ENCODE results near the gene TSHR. TPM values are rescaled to one million over a fixed set of nuclear protein-coding genes. Genes with fewer than 3 reads are reported as not detected.

The TSHR gene
- total RNA-seq, 1 experiment from 2014 or later, result not detected

DNA sequence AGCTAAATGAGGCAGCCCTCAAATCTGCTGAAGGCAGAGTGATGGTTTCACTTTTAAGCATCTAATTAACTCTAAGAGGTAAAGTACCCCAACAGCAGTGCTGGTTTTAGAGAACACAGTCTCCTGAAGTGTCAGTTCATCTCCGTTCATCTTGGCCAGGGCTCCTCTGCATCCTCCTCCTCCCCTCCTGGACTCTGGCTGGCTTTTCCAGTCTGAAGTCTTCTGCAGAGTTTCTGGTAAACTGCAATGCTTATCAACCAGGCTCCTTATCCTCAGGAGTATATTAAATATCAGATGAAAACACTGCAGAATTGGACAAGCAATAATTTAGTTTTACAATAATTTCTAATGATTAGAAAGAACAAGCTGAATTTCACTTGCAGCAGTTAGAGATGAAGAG is 150.0 kb downstream of the TSHR start:
- H3K9me3 ChIP-seq (ENCODE audit: control insufficient read depth in 1 of 2, insufficient read depth in 1 of 2, low read depth in 1 of 2, low read length in 2 of 2), result no peaks in the 10 kb centered on the region
- no TSS peak for BruUV-seq (replicated peaks)
- intact Hi-C loops (cut with micrococcal nuclease), result no loop called here
- no peak overlapping the region for H3K9ac ChIP-seq (ENCODE audit: low read length)
- DNase-seq (ENCODE audit: low read depth, low spot score) (no peak), ATAC-seq (no peak)
- POLR2A ChIA-PET, result no interaction called here
- no peaks in the 10 kb centered on the region for H3K4me1 ChIP-seq (ENCODE audit: control insufficient read depth in 1 of 2, insufficient read depth in 2 of 2, low read length in 2 of 2)
- CTCF ChIA-PET, result no interaction called here
- no peak overlapping the region for H3K4me3 ChIP-seq (replicated peaks in 1 of 2; ENCODE audit: low read depth in 1 of 2, low read length in 2 of 2)
- no peaks in the 10 kb centered on the region for H3K36me3 ChIP-seq (ENCODE audit: control insufficient read depth in 1 of 2, insufficient read depth in 2 of 2, low read length in 2 of 2)
- no peak for TF ChIP-seq ZNF274 (IDR thresholded peaks at IDR 0.05; ENCODE audit: low read depth, low read length)
- TF ChIP-seq FOSL1 (IDR thresholded peaks at IDR 0.05; ENCODE audit: low read depth), result no peak
- no peak for TF ChIP-seq SRF (IDR thresholded peaks at IDR 0.05; ENCODE audit: low read depth)
- no peak for TF ChIP-seq EGR1 (IDR thresholded peaks at IDR 0.05; ENCODE audit: low read depth)
- TF ChIP-seq ZBTB33 (IDR thresholded peaks at IDR 0.05; ENCODE audit: extremely low read depth, insufficient replicate concordance, low read length), result no peak
- TF ChIP-seq ZFX (IDR thresholded peaks at IDR 0.05), result no peak
- no peak for TF ChIP-seq CEBPB (IDR thresholded peaks at IDR 0.05; ENCODE audit: low read depth)
- no peak for TF ChIP-seq ATF3 (IDR thresholded peaks at IDR 0.05)
- no peak overlapping the region for H3K27ac ChIP-seq (ENCODE audit: low read depth, low read length)
- no peaks in the 10 kb centered on the region for H3K27me3 ChIP-seq (ENCODE audit: insufficient read depth, low read length)
- RAD21 ChIA-PET (ENCODE audit: low non-redundant PET in 1 of 2, low total read pairs in 2 of 2, uncharacterized antibody in 2 of 2, unreplicated experiment in 2 of 2), result no interaction called here
- no peaks in the 10 kb centered on the region for H3K79me2 ChIP-seq (ENCODE audit: insufficient read depth, low read length)
- H2AFZ ChIP-seq (ENCODE audit: low read depth, low read length, poor library complexity, severe bottlenecking), result no peak overlapping the region
- no peak overlapping the region for H3K4me2 ChIP-seq (ENCODE audit: low read length)
- H3K9me2 ChIP-seq (ENCODE audit: insufficient read depth), result no peaks in the 10 kb centered on the region
- H4K20me1 ChIP-seq (ENCODE audit: insufficient read depth), result no peaks in the 10 kb centered on the region

DNA sequence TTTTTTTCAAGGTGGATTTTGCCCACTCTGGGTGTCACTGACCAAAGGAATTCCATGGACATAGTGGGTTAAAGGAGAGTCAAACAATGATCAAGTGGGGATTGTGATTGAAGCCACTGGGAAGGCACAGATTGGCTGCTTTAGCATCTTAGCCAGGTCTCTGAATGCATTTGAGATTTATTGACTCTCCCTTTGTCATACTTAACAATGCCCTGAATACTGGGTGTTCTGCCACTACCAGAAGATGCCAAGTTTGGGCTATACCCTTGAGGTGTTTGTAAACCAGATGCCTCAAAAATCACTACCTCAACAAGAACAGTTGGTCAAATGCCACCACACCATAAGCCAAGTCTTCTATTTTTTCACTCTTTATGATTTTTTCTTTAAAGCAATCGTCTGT is 150.5 kb downstream of the TSHR start:
- Histone ChIP-seq H3K9ac (ENCODE audit: low read length) (no peak overlapping the region), H3K4me2 (ENCODE audit: low read length) (no peak overlapping the region), H3K9me3 (ENCODE audit: control insufficient read depth in 1 of 2, insufficient read depth in 1 of 2, low read depth in 1 of 2, low read length in 2 of 2) (no peaks in the 10 kb centered on the region), H3K9me2 (ENCODE audit: insufficient read depth) (no peaks in the 10 kb centered on the region), H3K27ac (ENCODE audit: low read depth, low read length) (no peak overlapping the region), H3K4me1 (ENCODE audit: control insufficient read depth in 1 of 2, insufficient read depth in 2 of 2, low read length in 2 of 2) (no peaks in the 10 kb centered on the region), H3K27me3 (ENCODE audit: insufficient read depth, low read length) (no peaks in the 10 kb centered on the region), H2AFZ (ENCODE audit: low read depth, low read length, poor library complexity, severe bottlenecking) (no peak overlapping the region), H3K36me3 (ENCODE audit: control insufficient read depth in 1 of 2, insufficient read depth in 2 of 2, low read length in 2 of 2) (no peaks in the 10 kb centered on the region), H3K4me3 (replicated peaks in 1 of 2; ENCODE audit: low read depth in 1 of 2, low read length in 2 of 2) (no peak overlapping the region), H4K20me1 (ENCODE audit: insufficient read depth) (no peaks in the 10 kb centered on the region), H3K79me2 (ENCODE audit: insufficient read depth, low read length) (no peaks in the 10 kb centered on the region)
- TF ChIP-seq SP1 (IDR thresholded peaks at IDR 0.05; ENCODE audit: low read depth) (no peak), EGR1 (IDR thresholded peaks at IDR 0.05; ENCODE audit: low read depth) (no peak), POLR2AphosphoS5 (IDR thresholded peaks at IDR 0.05; ENCODE audit: low read depth, low read length) (no peak), SRF (IDR thresholded peaks at IDR 0.05; ENCODE audit: low read depth) (no peak), TCF7L2 (IDR thresholded peaks at IDR 0.05; ENCODE audit: borderline replicate concordance, extremely low read depth, insufficient read depth, insufficient read length) (no peak), CBX3 (IDR thresholded peaks at IDR 0.05; ENCODE audit: low read depth) (no peak)
- intact Hi-C loops (cut with micrococcal nuclease), result no loop called here
- CTCF ChIA-PET, result no interaction called here
- POLR2A ChIA-PET, result no interaction called here
- no peak for ATAC-seq
- no TSS peak for BruUV-seq (replicated peaks)
- RAD21 ChIA-PET (ENCODE audit: low non-redundant PET in 1 of 2, low total read pairs in 2 of 2, uncharacterized antibody in 2 of 2, unreplicated experiment in 2 of 2), result no interaction called here
- no peak for DNase-seq (ENCODE audit: low read depth, low spot score)

All from HCT116 (cell line).